Measurements from ENCODE around the gene TEX28. TPM values are rescaled to one million over a fixed set of nuclear protein-coding genes. Genes with fewer than 3 reads are reported as not detected.
"Not testable (repeated sequence)": the region's sequence is repeated elsewhere in the genome, so short reads cannot be mapped to it uniquely, and the experiment has no call there.

Gene TEX28
- total and polyA plus RNA-seq, 2 donors: not detected

- WGBS: 83% methylated on average over 10 of the region's 10 CpGs
- Histone ChIP-seq H3K36me3 (ENCODE audit: insufficient read depth) (no peaks in the 10 kb centered on the region), H3K4me1 (ENCODE audit: insufficient read depth) (no peaks in the 10 kb centered on the region), H3K27ac (ENCODE audit: low read depth) (no peak overlapping the region), H3K4me3 (ENCODE audit: low read depth, low read length) (no peak overlapping the region)
- DNase-seq (ENCODE audit: extremely low spot score): no peak
Observed at GRCh38 chrX:154304846-154305245, 9.9 kb upstream of the TEX28 start.

- WGBS: 66% methylated on average over 8 of the region's 8 CpGs
- no peak for DNase-seq (ENCODE audit: extremely low spot score)
- no peaks in the 10 kb centered on the region for H3K4me1 ChIP-seq (ENCODE audit: insufficient read depth)
- no peaks in the 10 kb centered on the region for H3K36me3 ChIP-seq (ENCODE audit: insufficient read depth)
- no peak overlapping the region for H3K27ac ChIP-seq (ENCODE audit: low read depth)
- H3K4me3 ChIP-seq (ENCODE audit: low read depth, low read length): no peak overlapping the region
Observed at GRCh38 chrX:154303476-154303875, 8.6 kb upstream of the TEX28 start.

GRCh38 chrX:154302998-154303397 lies 8.1 kb upstream of the TEX28 start:
- DNase-seq (ENCODE audit: extremely low spot score); H3K27ac ChIP-seq (ENCODE audit: low read depth); H3K36me3 ChIP-seq (ENCODE audit: insufficient read depth); H3K4me1 ChIP-seq (ENCODE audit: insufficient read depth); H3K4me3 ChIP-seq (ENCODE audit: low read depth, low read length): not testable (repeated sequence)
- WGBS: 85% methylated on average over 7 of the region's 7 CpGs

GRCh38 chrX:154300816-154301215 lies 5.9 kb upstream of the TEX28 start:
- Histone ChIP-seq H3K4me3 (ENCODE audit: low read depth, low read length) (no peak overlapping the region), H3K27ac (ENCODE audit: low read depth) (no peak overlapping the region), H3K36me3 (ENCODE audit: insufficient read depth) (no peaks in the 10 kb centered on the region), H3K4me1 (ENCODE audit: insufficient read depth) (no peaks in the 10 kb centered on the region)
- no peak for DNase-seq (ENCODE audit: extremely low spot score)
- WGBS: 95% methylated on average over 8 of the region's 8 CpGs

GRCh38 chrX:154298312-154298711 lies 3.4 kb upstream of the TEX28 start:
- Histone ChIP-seq H3K27ac (ENCODE audit: low read depth) (no peak overlapping the region), H3K4me1 (ENCODE audit: insufficient read depth) (no peaks in the 10 kb centered on the region), H3K4me3 (ENCODE audit: low read depth, low read length) (no peak overlapping the region), H3K36me3 (ENCODE audit: insufficient read depth) (no peaks in the 10 kb centered on the region)
- WGBS: 85% methylated on average over 7 of the region's 7 CpGs
- no peak for DNase-seq (ENCODE audit: extremely low spot score)

- H3K27ac ChIP-seq (ENCODE audit: low read depth): no peak overlapping the region
- H3K4me1 ChIP-seq (ENCODE audit: insufficient read depth): no peaks in the 10 kb centered on the region
- DNase-seq (ENCODE audit: extremely low spot score): no peak
- 93% methylated on average over 18 of the region's 18 CpGs for WGBS
- H3K36me3 ChIP-seq (ENCODE audit: insufficient read depth): no peaks in the 10 kb centered on the region
- H3K4me3 ChIP-seq (ENCODE audit: low read depth, low read length): no peak overlapping the region
Observed at GRCh38 chrX:154296731-154297130, 1.8 kb upstream of the TEX28 start.

- no peak within 1 kb of the TSS for H3K4me3 ChIP-seq (ENCODE audit: low read depth, low read length)
Observed at GRCh38 chrX:154295664-154296310, 863 bp upstream of the TEX28 start, which contains the start of gene TKTL1. TKTL1 (plus strand) TSS chrX:154295795; CDS start chrX:154295860, 65 bp downstream.

GRCh38 chrX:154286406-154286805 lies 8.5 kb downstream of the TEX28 start:
- H3K27ac ChIP-seq (ENCODE audit: low read depth); H3K4me1 ChIP-seq (ENCODE audit: insufficient read depth); DNase-seq (ENCODE audit: extremely low spot score); H3K4me3 ChIP-seq (ENCODE audit: low read depth, low read length); H3K36me3 ChIP-seq (ENCODE audit: insufficient read depth): not testable (repeated sequence)
- WGBS: no CpG with 5 or more reads among the region's 10 CpGs

More at GRCh38 chrX:154295664-154296310, 863 bp upstream of the TEX28 start, which contains the start of gene TKTL1:
- WGBS: 98% methylated on average over 37 of the region's 37 CpGs
- DNase-seq (ENCODE audit: extremely low spot score): no peak
- H3K27ac ChIP-seq (ENCODE audit: low read depth): no peak within 1 kb of the TSS
- H3K4me1 ChIP-seq (ENCODE audit: insufficient read depth): no peaks in the 10 kb centered on the region
- H3K36me3 ChIP-seq (ENCODE audit: insufficient read depth): no peaks in the 10 kb centered on the region

- not testable (repeated sequence) for H3K4me1 ChIP-seq (ENCODE audit: insufficient read depth); H3K27ac ChIP-seq (ENCODE audit: low read depth); DNase-seq (ENCODE audit: extremely low spot score); H3K36me3 ChIP-seq (ENCODE audit: insufficient read depth); H3K4me3 ChIP-seq (ENCODE audit: low read depth, low read length)
- WGBS: no CpG with 5 or more reads among the region's 23 CpGs
Observed at GRCh38 chrX:154284489-154285338, 10.2 kb downstream of the TEX28 start.

- not testable (repeated sequence) for H3K4me1 ChIP-seq (ENCODE audit: insufficient read depth); H3K27ac ChIP-seq (ENCODE audit: low read depth); H3K4me3 ChIP-seq (ENCODE audit: low read depth, low read length); H3K36me3 ChIP-seq (ENCODE audit: insufficient read depth); DNase-seq (ENCODE audit: extremely low spot score)
- no CpG with 5 or more reads among the region's 3 CpGs for WGBS
Observed at GRCh38 chrX:154269245-154269644, 25.7 kb downstream of the TEX28 start.

- no CpG with 5 or more reads among the region's 6 CpGs for WGBS
Observed at GRCh38 chrX:154263072-154263471, 31.9 kb downstream of the TEX28 start.

GRCh38 chrX:154258711-154259110 lies 36.2 kb downstream of the TEX28 start:
- H3K27ac ChIP-seq (ENCODE audit: low read depth); H3K4me3 ChIP-seq (ENCODE audit: low read depth, low read length); H3K4me1 ChIP-seq (ENCODE audit: insufficient read depth); DNase-seq (ENCODE audit: extremely low spot score); H3K36me3 ChIP-seq (ENCODE audit: insufficient read depth): not testable (repeated sequence)
- WGBS: no CpG with 5 or more reads among the region's 10 CpGs

More at GRCh38 chrX:154263072-154263471, 31.9 kb downstream of the TEX28 start:
- DNase-seq (ENCODE audit: extremely low spot score); H3K4me1 ChIP-seq (ENCODE audit: insufficient read depth); H3K4me3 ChIP-seq (ENCODE audit: low read depth, low read length); H3K36me3 ChIP-seq (ENCODE audit: insufficient read depth); H3K27ac ChIP-seq (ENCODE audit: low read depth): not testable (repeated sequence)

- not testable (repeated sequence) for H3K27ac ChIP-seq (ENCODE audit: low read depth)
- WGBS: no CpG with 5 or more reads among the region's 17 CpGs
Observed at GRCh38 chrX:154257282-154257681, 37.6 kb downstream of the TEX28 start, which contains the start of gene OPN1MW3. OPN1MW3 (plus strand) TSS chrX:154257582; CDS start chrX:154257620, 38 bp downstream.

GRCh38 chrX:154248076-154248475 lies 46.8 kb downstream of the TEX28 start:
- not testable (repeated sequence) for H3K4me1 ChIP-seq (ENCODE audit: insufficient read depth); H3K27ac ChIP-seq (ENCODE audit: low read depth); H3K4me3 ChIP-seq (ENCODE audit: low read depth, low read length); DNase-seq (ENCODE audit: extremely low spot score); H3K36me3 ChIP-seq (ENCODE audit: insufficient read depth)
- WGBS: no CpG with 5 or more reads among the region's 10 CpGs

More at GRCh38 chrX:154257282-154257681, 37.6 kb downstream of the TEX28 start, which contains the start of gene OPN1MW3:
- not testable (repeated sequence) for H3K4me1 ChIP-seq (ENCODE audit: insufficient read depth); H3K36me3 ChIP-seq (ENCODE audit: insufficient read depth); H3K4me3 ChIP-seq (ENCODE audit: low read depth, low read length); DNase-seq (ENCODE audit: extremely low spot score)

Data from urinary bladder (tissue), 4 donors.